ENCODE measurements around the gene TUG1. TPM values are rescaled to one million over a fixed set of nuclear protein-coding genes. Genes with fewer than 3 reads are reported as not detected.

TUG1 gene
- polyA plus RNA-seq, 1 donor, result 104 TPM

GRCh38 chr22:30947816-30948454 is 21.1 kb upstream of the TUG1 start:
- DNase-seq, result peak; percentile 58

GRCh38 chr22:30948930-30949342 is 20.1 kb upstream of the TUG1 start:
- no peak for DNase-seq

- DNase-seq, result no peak
Observed at GRCh38 chr22:30949934-30950660, 19.0 kb upstream of the TUG1 start.

GRCh38 chr22:30953206-30953605 is 15.9 kb upstream of the TUG1 start:
- no peak for DNase-seq

- DNase-seq, result no peak
Observed at GRCh38 chr22:30955153-30955552, 13.9 kb upstream of the TUG1 start.

GRCh38 chr22:30964858-30965257 is 4.2 kb upstream of the TUG1 start:
- no peak for DNase-seq

- DNase-seq, result peak; percentile 34
Observed at GRCh38 chr22:30968015-30968923, 796 bp upstream of the TUG1 start, which contains the start of gene MORC2. MORC2 (minus strand) TSS chr22:30968774; CDS start chr22:30967889, 885 bp downstream.

- no peak for DNase-seq
Observed at GRCh38 chr22:30969532-30970355, 679 bp downstream of the TUG1 start.

- no peak for DNase-seq
Observed at GRCh38 chr22:30970356-30970746, 1.3 kb downstream of the TUG1 start.

- DNase-seq, result no peak
Observed at GRCh38 chr22:30978304-30978962, 9.4 kb downstream of the TUG1 start.

GRCh38 chr22:30979932-30980331 is 10.9 kb downstream of the TUG1 start:
- no peak for DNase-seq

- DNase-seq, result no peak
Observed at GRCh38 chr22:30982512-30982911, 13.4 kb downstream of the TUG1 start.

- no peak for DNase-seq
Observed at GRCh38 chr22:30984317-30984716, 15.3 kb downstream of the TUG1 start.

- no peak for DNase-seq
Observed at GRCh38 chr22:30985561-30986208, 16.6 kb downstream of the TUG1 start.

- DNase-seq, result no peak
Observed at GRCh38 chr22:30989474-30989873, 20.4 kb downstream of the TUG1 start.

GRCh38 chr22:30990690-30991089 is 21.6 kb downstream of the TUG1 start:
- DNase-seq, result no peak

GRCh38 chr22:30992565-30992964 is 23.5 kb downstream of the TUG1 start:
- DNase-seq, result no peak

- DNase-seq, result no peak
Observed at GRCh38 chr22:30994960-30995359, 25.9 kb downstream of the TUG1 start.

GRCh38 chr22:30996462-30996861 is 27.4 kb downstream of the TUG1 start:
- no peak for DNase-seq

GRCh38 chr22:30998329-30998728 is 29.3 kb downstream of the TUG1 start:
- DNase-seq, result no peak

- no peak for DNase-seq
Observed at GRCh38 chr22:31001124-31001770, 32.2 kb downstream of the TUG1 start.
